Fibroblast of skin of right quadriceps (primary cell): ENCODE data around the gene ACSL5.
"Not testable (repeated sequence)": the region's sequence is repeated elsewhere in the genome, so short reads cannot be mapped to it uniquely, and the experiment has no call there.

Experiments used
- DNase-seq: peaks from one replicate; pipeline ENCODE4 v3.0.0-alpha.2; 2013

Gene ACSL5

DNA sequence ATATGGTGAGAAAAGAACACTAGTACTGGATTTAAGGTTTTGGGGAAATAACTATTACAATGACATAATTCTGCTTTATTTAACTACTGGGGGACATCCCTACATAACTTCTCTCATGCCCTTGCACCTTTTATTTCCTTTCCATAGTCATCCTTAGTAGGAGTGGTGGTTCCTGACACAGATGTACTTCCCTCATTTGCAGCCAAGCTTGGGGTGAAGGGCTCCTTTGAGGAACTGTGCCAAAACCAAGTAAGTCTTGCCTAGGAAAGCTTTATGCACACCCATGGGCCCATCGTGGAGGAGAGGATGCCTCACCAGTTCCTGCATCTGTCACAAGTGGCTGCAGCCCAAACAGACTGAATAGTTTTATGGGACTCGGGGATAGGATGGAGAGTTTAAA lies 52.2 kb downstream of the ACSL5 start:
- DNase-seq, result no peak

DNA sequence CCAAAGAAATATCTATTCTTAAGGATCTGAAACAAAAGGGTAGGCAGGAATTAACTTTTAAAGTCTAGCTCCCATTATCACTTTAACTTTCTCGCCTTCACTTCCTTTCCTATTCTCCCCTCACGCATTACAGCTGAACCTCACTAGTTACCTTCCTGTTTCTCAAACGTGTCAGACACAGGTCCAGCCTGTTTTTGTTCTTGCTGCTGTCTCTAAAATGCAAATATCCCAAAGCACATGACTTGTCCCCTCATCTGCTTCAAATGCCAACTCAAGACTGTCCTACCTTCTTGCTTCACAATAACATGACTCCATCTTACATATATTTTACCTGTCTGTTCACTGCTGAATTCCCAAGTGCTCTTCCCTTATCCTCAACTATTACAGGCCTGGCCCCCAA lies 55.2 kb downstream of the ACSL5 start:
- no peak for DNase-seq

DNA sequence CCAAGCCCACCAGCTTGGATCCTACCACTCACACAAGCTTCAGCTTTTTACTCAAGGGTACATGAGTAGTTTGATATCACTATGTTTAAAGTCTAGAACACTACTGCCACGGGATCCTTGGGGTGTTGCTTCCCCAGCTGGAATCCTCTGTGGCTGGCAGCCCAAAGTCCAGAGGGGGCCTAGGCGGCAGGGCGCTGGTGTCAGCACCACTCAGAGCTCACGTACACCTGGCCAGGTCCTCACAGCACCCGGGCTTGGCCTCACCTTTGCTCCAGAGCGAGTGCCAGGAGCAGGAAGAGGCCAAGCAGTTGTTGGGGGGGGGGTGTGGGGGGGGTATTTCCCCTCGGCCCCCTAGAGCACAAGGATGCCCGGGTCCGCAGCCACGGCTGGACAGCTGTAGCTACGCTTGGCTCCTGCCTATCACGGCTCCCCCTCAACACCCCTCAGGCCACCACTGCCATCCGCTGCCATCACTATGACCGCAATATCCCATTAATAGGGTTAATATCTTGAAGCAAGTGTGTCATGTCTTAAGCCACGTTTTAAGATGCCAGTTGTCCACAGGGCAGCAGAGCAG lies 55.8 kb downstream of the ACSL5 start:
- DNase-seq, result no peak

DNA sequence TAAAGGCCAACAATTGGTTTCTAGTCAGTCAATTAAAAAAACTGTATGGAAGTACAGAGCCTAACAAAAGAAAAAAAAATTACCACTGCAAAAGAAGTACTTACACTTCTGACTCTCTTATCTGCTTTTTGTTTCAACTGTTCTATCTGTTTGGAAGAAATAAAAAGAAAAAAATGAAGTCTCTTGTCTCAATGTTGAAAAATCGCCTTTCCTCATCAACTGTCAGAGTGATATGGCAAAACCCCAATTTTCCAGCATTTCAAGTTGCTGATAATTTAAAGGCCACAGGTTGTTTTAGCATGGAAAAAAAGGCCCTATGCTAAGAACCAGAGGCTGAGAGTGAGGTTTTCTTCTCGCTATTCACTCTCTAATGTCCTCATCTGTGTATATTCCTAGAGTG lies 59.2 kb downstream of the ACSL5 start:
- DNase-seq, result no peak

DNA sequence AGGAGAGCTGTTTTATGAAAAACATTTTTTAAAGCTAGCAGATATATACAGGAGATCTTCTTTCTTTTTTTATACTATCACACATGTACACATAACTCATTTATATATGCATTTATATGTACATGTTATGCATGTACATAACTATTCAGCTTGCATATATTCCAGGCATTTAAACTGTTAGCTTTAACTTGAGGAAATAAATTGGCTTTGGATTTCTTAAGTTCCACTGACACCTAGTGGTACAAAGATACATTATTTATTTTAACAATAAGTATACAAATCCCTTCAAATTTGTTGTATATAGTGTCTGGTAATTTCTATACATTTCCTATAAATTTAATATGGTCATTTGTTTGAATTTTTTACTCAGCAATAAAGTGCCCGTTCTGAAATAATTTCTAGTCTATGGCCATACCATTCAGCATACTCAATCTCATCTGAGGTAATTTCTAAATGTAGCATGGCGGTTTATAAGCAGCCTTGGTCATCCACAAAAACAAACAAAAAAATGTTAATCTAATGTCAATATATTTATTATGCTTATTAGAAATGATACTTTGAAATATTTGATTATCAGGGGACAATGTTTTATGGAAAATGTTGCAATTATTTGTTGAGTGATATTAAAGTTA lies 61.2 kb downstream of the ACSL5 start:
- DNase-seq, result peak; percentile 20

DNA sequence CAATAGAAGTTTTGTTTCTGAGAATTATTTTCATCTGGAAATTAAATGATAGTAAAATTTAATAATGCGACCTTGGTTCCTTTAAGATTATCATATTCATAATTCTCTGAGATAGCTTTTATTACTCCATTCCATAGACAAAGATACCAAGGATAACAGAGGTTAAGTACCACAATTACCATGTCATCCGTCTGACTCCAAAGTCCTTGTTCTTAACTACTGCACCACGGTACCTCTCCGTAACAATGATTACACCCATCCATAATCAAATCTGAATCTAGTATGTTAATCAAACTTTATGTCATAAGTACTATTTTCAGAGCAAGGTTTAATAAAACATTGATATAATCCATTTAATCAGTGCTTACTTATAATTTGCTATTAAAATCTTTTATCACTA lies 64.4 kb downstream of the ACSL5 start:
- DNase-seq, result no peak

DNA sequence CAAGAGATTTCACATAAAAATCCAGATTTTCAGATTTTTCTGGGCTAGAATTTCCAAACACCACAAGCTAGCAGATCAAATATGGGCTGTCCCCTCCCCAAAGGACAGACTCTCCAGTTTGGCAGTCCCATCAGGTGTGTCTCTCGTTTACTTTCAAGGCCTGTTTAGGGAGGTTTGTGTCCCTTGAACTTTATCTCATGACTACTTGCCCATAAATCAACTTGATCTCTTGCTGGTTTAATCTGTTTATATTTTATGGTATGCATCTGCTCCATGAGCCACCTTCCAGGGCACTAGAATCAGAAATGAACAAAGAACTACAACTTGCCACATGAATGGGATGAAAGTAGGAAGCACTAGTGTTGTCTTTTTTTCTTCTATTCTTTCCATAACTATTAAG lies 67.6 kb downstream of the ACSL5 start:
- no peak for DNase-seq

DNA sequence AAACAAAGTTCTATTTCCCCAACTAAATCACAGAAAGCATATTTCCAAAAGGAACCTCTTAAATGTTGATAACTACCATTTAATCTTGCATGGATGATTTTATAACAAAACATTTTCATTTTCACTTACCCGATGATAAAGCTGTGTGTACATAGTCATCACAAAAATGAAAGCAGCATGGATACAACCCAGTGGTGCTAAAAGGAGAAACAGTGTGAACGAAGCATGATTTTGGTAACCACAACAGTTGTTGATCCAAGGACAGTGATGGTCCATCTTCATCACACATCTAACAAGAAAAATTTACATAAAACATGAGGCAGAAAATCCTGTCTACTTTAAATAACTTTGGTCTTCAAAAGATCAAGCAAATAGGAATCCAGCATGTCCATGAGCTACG lies 68.1 kb downstream of the ACSL5 start:
- DNase-seq, result no peak

DNA sequence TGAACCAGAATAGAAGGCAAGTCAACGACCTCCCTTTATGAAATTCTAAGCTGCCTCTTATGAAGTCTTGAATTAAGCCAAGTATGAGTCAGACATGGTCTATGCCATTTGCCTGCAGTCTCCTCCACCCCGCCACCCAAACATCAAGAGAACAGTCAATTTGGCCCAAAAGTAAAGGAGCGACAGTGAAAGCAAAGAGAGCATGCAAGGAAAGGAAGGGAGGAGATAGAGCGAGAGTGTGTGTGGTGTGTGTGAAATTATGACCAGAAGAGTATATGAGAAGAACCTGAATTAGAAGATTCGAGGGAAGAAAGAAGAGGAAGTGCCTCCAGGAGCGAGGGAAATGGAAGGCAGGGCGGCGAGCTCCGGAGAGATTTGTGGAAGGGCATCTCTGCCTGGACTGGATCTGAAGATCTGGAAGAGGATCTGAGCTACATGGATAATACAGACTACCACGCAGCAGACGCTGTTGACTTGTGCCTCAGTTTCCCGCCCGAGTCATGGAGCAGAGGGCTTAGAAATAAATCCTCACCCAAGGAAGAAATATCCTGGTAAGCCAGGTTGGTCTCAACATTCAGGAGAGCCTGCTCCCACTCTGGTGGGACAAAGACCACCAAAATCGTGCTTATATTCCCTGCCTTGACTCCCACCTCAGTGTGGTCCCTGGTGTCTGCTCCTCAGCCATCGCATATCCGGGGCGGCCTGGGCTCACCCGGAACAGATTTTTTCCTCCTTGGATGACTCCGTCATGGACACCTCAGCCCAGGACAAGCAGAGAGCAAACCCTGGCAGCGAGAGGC lies 72.3 kb downstream of the ACSL5 start:
- DNase-seq, result peak; percentile 5

DNA sequence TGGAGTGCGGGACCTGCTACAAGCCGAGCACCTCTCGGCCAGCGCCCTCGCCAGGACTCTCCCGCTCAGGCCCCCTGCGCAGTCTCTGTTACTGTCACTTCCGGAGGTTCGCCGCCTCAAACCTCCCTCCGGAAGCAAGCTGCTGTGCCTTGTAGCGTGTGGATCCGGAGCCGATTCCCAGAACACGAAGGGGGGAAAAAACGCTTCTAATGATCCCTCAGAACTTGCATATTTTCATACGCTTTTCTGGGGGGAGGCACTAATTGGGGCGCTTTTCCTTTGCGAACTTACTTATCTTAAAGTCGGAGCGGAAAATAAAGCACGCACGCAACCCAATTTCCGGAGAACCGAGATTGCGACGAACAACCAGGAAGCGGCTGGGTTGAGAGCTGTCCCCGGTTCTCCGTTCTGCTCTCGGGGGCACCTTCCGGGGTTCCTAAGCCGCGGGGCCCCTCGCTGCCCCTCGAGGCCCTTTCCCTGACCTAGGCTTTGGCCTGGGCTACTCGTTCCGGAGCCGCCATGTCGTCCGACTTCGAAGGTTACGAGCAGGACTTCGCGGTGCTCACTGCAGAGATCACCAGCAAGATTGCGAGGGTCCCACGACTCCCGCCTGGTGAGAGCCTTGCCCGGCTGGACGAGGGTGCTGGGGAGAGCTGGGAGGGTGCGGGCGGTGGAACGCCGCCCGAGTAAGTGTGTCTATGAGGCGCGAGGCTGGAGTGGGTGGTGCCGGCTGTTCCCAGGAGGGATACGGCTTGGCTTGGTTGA lies 73.1 kb downstream of the ACSL5 start, which contains the start of the genes VTI1A and ZDHHC6:
Gene VTI1A, plus strand, starts transcription at position 361 of the 765 bp plus-strand sequence. Its CDS starts 159 bp downstream, at position 520.
Gene ZDHHC6, minus strand, starts transcription at position 60 of the 765 bp plus-strand sequence. CDS start 1,478 bp downstream, outside the sequence.
- peak; percentile 83 for DNase-seq

DNA sequence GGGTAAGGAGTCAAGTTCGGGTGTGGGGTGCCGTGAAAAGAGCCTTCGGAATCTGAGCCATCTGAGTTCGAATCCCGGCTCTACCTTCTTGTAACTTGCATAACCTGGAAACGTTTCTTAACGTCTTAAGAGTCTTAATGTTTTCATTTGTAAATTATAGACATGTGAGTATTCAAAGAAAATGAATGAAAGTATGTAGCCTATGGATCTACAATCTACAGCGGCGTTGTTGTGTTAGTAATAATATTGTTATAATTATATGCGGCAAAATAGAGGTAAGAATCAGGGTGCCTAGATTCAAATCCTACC lies 73.7 kb downstream of the ACSL5 start:
- DNase-seq, result no peak

DNA sequence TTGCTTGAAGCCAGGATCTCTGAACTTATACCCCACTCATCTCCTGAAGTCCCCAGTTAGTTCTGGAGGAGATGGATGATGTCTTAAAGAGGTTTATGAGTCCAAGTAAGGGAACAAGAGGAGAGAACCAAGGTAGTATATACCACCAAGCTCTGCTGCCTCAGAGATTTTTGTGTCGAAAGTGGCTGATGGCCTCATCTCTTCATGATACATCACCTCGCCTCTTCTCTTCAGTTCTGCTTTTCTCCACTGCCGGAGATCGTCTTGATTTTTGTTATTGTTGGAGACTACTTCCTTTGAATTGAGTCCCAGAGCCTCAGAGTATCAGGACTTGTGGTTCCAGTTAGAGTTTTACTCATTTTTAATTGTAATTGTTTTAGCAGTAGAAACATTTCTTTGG lies 75.0 kb downstream of the ACSL5 start:
- DNase-seq, result no peak

DNA sequence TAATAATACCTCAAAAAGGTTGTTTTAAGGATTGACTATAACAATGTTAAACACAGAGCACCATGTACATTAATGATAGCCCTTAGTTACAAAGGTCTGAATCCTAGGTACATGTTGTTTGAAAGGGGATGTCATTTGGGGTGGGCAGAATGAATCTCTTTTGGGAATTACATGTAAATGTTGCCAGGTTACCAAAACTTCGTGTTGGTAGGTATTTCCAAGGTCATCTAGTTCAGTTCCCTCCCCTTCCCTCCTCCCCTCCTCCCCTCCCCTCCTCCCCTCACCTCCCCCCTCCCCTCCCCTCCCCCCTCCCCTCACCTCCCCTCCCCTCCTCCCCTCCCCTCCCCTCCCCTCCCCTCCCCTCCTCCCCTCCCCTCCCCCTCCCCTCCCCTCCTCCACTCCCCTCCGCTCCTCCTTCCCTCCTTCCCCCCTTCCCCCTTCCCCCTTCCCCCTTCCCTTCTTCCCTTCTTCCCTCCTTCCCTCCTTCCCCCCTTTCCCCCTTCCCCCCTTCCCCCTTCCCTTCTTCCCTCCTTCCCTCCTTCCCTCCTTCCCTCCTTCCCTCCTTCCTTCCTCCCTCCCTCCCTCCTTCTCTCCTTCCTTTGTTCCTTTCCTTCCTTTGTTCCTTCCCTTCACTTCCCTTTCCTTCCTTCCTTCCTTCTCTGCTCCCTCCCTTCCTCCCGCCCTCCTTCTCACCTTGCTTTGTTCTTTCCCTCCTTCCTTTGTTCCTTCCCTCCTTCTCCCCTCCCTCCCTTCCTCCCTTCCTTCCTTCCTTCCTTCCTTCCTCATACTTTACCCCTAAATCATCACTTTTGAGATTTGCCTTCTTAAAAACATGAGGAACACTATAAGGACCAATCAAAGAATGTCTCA lies 81.2 kb downstream of the ACSL5 start:
- no peak for DNase-seq

DNA sequence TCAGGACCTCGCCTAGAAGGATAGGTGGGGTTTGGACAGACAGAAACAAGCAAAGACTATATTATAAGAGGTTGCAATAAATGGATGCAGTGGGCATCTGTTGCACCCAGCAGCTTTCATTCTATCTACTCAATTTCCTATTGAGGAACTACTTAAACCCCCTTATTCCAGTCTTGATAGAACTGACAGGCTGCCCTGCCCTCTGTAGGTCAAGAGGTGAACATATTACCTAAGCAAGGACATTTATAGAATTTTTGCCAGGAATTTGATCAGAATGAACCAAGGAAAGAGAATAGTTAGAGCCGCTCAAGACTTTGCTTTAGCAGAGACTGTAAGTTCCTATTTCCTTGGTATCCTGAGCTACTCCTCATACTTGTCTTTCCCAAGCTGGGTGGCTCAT lies 82.6 kb downstream of the ACSL5 start:
- no peak for DNase-seq

DNA sequence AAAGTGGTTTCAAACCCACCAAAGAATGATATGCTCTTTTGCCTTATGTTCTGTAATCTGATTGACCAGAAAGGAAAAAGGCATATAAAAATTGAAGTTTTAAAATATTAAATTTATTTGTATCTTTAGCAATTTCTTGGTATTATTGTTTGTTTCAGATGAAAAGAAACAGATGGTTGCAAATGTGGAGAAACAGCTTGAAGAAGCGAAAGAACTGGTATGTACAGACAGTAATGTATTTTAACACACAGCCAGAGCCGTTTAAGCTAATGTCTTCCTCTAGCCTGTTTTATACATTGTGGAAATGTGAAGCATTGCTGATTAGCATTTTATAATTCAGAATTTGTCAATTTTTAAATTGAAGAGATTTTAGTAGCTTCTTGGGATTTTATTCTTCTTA lies 86.5 kb downstream of the ACSL5 start:
- DNase-seq, result no peak

DNA sequence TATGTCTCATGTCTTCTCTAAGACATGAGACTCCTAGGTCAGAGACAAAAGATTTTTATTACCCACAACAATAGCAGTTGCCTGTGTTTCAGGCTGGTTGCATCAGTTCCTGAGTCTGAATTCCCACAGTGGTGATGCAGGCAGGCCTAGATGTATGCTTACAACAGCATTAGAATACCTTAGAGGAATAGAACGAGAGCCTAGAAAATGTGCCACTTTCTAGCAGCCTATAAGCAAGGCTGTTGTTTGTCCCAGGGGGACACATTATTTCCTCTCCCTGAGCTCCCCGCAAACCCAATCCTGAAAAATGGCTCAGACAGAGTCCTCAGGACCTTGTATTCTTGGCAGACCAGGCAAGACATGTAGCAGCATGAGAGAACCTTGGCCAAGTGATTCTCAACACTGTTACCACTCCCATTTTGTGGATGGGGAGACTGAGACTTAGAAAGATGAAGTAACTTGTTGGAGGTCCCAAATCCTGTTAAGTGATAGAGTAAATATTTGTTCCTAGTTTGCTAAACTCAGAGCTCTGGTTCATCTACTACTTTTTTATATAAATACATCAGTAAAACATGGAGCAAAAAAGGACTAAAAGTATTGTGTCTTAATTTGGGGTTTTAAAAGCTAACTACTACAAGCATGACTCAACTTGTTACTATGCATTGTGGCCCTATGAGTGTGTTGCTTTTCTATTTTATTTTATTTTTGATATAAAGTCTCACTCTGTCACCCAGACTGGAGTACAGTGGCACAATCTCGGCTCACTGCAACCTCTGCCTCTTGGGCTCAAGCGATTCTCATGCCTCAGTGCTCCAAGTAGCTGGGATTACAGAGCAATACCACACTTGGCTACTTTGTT lies 87.3 kb downstream of the ACSL5 start:
- peak; percentile 85 for DNase-seq

DNA sequence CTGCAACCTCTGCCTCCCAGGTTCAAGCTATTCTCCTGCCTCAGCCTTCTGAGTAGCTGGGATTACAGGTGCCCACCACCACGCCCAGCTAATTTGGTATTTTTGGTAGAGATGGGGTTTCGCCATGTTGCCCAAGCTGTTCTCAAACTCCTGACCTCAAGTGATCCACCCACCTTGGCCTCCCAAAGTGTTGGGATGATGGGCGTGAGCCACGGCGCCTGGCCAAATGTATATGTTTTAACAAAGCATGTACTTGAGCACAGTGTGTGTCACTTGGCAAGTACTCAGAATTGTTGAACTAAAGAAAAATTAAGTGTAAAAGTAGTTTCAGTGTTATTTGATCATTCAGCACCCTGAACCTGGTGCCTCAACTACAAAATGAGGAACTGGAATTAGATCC lies 90.2 kb downstream of the ACSL5 start:
- not testable (repeated sequence) for DNase-seq

DNA sequence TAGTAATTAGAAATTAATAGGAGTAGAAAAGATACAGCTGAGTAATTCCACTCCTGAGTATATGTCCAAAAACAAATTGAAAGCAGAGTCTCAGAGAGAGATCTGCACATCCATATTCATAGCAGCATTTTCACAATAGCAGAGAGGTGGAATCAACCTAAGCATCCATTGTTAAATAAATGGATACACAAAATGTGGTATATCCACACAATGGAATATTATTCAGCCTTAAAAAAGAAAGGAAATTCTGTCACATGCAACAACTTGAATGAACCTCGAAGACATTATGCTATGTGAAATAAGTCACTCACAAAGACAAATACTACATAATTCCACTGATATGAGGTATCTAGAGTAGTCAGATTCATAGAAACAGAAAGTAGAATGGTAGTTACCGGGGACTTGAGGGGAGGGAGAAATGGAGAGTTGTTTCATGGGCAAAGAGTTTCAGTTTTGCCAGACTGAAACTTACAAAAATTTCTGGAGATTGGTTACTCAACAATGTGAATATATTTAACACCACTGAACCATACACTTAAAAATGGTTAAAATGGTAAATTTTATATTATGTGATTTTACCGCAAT lies 91.5 kb downstream of the ACSL5 start:
- DNase-seq, result no peak

DNA sequence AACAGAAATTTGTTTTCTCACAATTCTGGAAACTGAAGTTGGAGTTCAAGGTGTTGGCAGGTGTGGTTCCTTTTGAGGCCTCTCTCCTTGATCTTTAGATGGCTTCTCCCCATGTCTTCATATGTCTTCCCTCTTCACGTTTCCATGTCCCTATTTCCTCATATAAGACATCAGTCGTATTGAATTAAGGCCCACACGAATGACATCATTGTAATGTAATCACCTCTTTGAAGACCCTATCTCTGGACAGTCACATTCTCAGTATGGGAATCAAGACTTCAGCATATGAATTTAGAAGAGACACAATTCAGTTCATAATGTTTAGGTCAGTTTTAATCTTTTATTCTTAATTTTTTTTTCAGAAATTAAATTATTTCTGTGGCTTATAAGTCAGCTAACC lies 92.9 kb downstream of the ACSL5 start:
- no peak for DNase-seq

DNA sequence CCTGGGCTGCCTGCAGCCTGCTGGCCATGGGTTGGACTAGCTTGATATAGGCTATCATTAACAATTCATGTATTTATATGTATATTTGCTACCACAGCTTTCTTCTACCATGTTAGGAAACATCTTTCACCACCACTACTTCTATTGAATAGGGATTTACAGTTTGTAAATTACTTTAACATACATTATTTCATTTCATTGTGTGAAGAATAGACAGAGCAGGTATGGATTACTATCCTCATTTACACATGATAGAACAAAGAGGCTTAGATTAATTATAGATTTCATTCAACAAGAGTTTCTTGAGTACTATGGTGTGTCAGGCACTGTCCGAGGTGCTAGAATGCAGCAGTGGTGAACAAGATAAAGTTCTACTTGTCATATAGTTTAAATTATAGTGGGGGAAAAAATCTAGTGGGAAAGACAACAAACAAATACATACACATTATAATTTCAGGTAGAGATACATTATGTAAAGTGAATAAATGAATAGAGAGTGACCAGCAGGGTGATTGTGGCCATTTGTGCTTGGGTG lies 93.7 kb downstream of the ACSL5 start:
- no peak for DNase-seq
